B cell (primary cell): Measurements from ENCODE around the gene HOXB4. TPM values are rescaled to one million over a fixed set of nuclear protein-coding genes. Genes with fewer than 3 reads are reported as not detected.

Experiments used
- polyA plus RNA-seq: library from polyadenylated mRNA; depleted of rRNA; stranded (reverse); fragments of >200 nt; gene quantifications from 2 replicates; pipeline ENCODE4 v1.2.3, GENCODE V29; 2012
- total RNA-seq, 2 donors: library from RNA; stranded (reverse); fragments of 120-200 nt in 1 of 2; gene quantifications; 1 replicate in 1 of 2; 2 replicates in 1 of 2; pipeline versions ENCODE4 v1.2.3 to v1.2.4, GENCODE V29; 2013 to 2022

Gene HOXB4
- total and polyA plus RNA-seq, 2 donors (not counting 1 experiment from before 2014, with no cell fraction given): 0.85 to 1.7 TPM

Other genes with a start within 250 kb of the HOXB4 start
- 33.1 TPM in 2 replicates for gene SKAP1, start 148.1 kb downstream of the HOXB4 start, total RNA-seq
- 24.5 and 37.3 TPM in 2 replicates for gene SKAP1, start 148.1 kb downstream of the HOXB4 start, polyA plus RNA-seq
- not detected in 2 replicates for gene HOXB1, start 47.3 kb downstream of the HOXB4 start, total RNA-seq
- not detected in 2 replicates for gene HOXB1, start 47.3 kb downstream of the HOXB4 start, polyA plus RNA-seq
- gene HOXB2, start 33.2 kb downstream of the HOXB4 start, total RNA-seq: 6.1 and 8.1 TPM in 2 replicates
- gene HOXB2, start 33.2 kb downstream of the HOXB4 start, polyA plus RNA-seq: 3.1 and 9.2 TPM in 2 replicates
- 3.4 and 4.0 TPM in 2 replicates for gene HOXB3, start 11.9 kb upstream of the HOXB4 start, total RNA-seq
- 1.4 and 3.0 TPM in 2 replicates for gene HOXB3, start 11.9 kb upstream of the HOXB4 start, polyA plus RNA-seq
- not detected in 2 replicates for gene HOXB5, start 15.4 kb upstream of the HOXB4 start, total RNA-seq
- not detected in 2 replicates for gene HOXB5, start 15.4 kb upstream of the HOXB4 start, polyA plus RNA-seq
- gene HOXB6, start 26.6 kb upstream of the HOXB4 start, total RNA-seq: not detected in 2 replicates
- 0.10 TPM in 1 of 2 replicates, not detected in the other for gene HOXB6, start 26.6 kb upstream of the HOXB4 start, polyA plus RNA-seq
- gene HOXB7, start 32.7 kb upstream of the HOXB4 start, total RNA-seq: 0.36 and 1.3 TPM in 2 replicates
- gene HOXB7, start 32.7 kb upstream of the HOXB4 start, polyA plus RNA-seq: 0.25 TPM in 1 of 2 replicates, not detected in the other
- gene HOXB8, start 36.9 kb upstream of the HOXB4 start, total RNA-seq: not detected in 2 replicates
- not detected in 2 replicates for gene HOXB8, start 36.9 kb upstream of the HOXB4 start, polyA plus RNA-seq
- not detected in 2 replicates for gene HOXB9, start 48.0 kb upstream of the HOXB4 start, total RNA-seq
- 0.04 and 0.07 TPM in 2 replicates for gene HOXB9, start 48.0 kb upstream of the HOXB4 start, polyA plus RNA-seq
- not detected in 2 replicates for gene PRAC1, start 144.2 kb upstream of the HOXB4 start, total RNA-seq
- not detected in 2 replicates for gene PRAC1, start 144.2 kb upstream of the HOXB4 start, polyA plus RNA-seq
- gene PRAC2, start 144.8 kb upstream of the HOXB4 start, total RNA-seq: not detected in 2 replicates
- not detected in 2 replicates for gene PRAC2, start 144.8 kb upstream of the HOXB4 start, polyA plus RNA-seq
- not detected in 2 replicates for gene HOXB13, start 150.4 kb upstream of the HOXB4 start, total RNA-seq
- not detected in 2 replicates for gene HOXB13, start 150.4 kb upstream of the HOXB4 start, polyA plus RNA-seq
- not detected in 2 replicates for gene TTLL6, start 238.9 kb upstream of the HOXB4 start, total RNA-seq
- not detected in 2 replicates for gene TTLL6, start 238.9 kb upstream of the HOXB4 start, polyA plus RNA-seq